K562 (cell line): ENCODE measurements around the gene DNER. TPM values are rescaled to one million over a fixed set of nuclear protein-coding genes. Genes with fewer than 3 reads are reported as not detected.

ENCODE experiments used
- ATAC-seq: fragments of 200-7000 bp; cut with Tn5 transposase; 3 replicates; pipeline ENCODE4 v1.9.1; 2020; ENCODE audit warnings: moderate library complexity
- BruUV-seq: library from RNA; stranded (reverse); fragments of 400-500 nt; replicated peaks from 2 replicates; lab custom pipeline; 2021; lab: Mats Ljungman, UMichigan
- CTCF ChIA-PET: fragments of 300-600 bp; formaldehyde crosslinking; extraction: SDS; loops from one replicate; lab custom pipeline; 2021; ENCODE audit warnings: low intra/inter-chr PET ratio; lab: Yijun Ruan, JAX
- POLR2A ChIA-PET: fragments of 300-600, 350-650 bp; sonication (Branson Sonifier 250); formaldehyde crosslinking; extraction: SDS; loops from one replicate; lab custom pipeline; 2021; ENCODE audit warnings: antibody characterized with exemption, inconsistent platforms; lab: Yijun Ruan, JAX
- DNase-seq, 4 experiments: peaks; one replicate each; pipeline versions ENCODE4 v3.0.0 to v3.0.0-alpha.2; 2011 to 2018; ENCODE audit warnings: low spot score in 3 of 4, mixed read lengths in 3 of 4; ENCODE audit errors: extremely low read depth in 1 of 4
- FAIRE-seq: peaks from 2 replicates; lab custom pipeline; 2011; peaks lifted over from hg19 to GRCh38; lab: Jason Lieb, UNC
- H2AFZ ChIP-seq: 2 replicates; pipeline ENCODE4 v1.6.0; 2011; ENCODE audit warnings: low read depth, low read length, control low read depth, inconsistent platforms
- H3K27ac ChIP-seq: fragments of 200-600 bp; 3 replicates; pipeline ENCODE4 v1.8.0; 2011; ENCODE audit warnings: low read depth, mild to moderate bottlenecking, control low read depth, inconsistent platforms, low read length, moderate library complexity, mixed read lengths; ENCODE audit errors: extremely low read depth
- H3K27me3 ChIP-seq, 2 experiments: fragments of 300-600 bp in 1 of 2; 2 replicates in 1 of 2; 3 replicates in 1 of 2; pipeline versions ENCODE4 v1.6.0 to v1.8.0; 2011; ENCODE audit warnings: inconsistent platforms in 2 of 2, low read length in 2 of 2, mild to moderate bottlenecking in 1 of 2, mixed read lengths in 1 of 2, moderate library complexity in 1 of 2; ENCODE audit not compliant: control insufficient read depth in 2 of 2, insufficient read depth in 2 of 2
- H3K36me3 ChIP-seq: fragments of 300-600 bp; 3 replicates; pipeline ENCODE4 v1.8.0; 2011; ENCODE audit warnings: mild to moderate bottlenecking, low read length, inconsistent platforms; ENCODE audit not compliant: control insufficient read depth, insufficient read depth
- H3K4me1 ChIP-seq, 2 experiments: fragments of 200-600 bp in 1 of 2; replicated peaks in 1 of 2; 2 replicates in 1 of 2; 3 replicates in 1 of 2; pipeline versions ENCODE4 v1.5.1 to v1.8.0; 2011; ENCODE audit warnings: inconsistent platforms in 2 of 2, low read length in 2 of 2, mild to moderate bottlenecking in 1 of 2, mixed read lengths in 1 of 2, moderate library complexity in 1 of 2; ENCODE audit not compliant: control insufficient read depth in 2 of 2, insufficient read depth in 2 of 2
- H3K4me2 ChIP-seq: 2 replicates; pipeline ENCODE4 v1.6.1; 2011; ENCODE audit warnings: low read length, control low read depth, inconsistent platforms, mixed read lengths; ENCODE audit not compliant: insufficient read depth
- H3K4me3 ChIP-seq: fragments of 200-600 bp; sonication (generic), shearing (Covaris generic); 2 replicates; pipeline ENCODE4 v1.5.1; 2016; ENCODE audit warnings: control low read depth, inconsistent platforms
- H3K79me2 ChIP-seq: fragments of 200-600 bp; 3 replicates; pipeline ENCODE4 v1.8.0; 2011; ENCODE audit warnings: low read length, inconsistent platforms; ENCODE audit not compliant: control insufficient read depth, insufficient read depth
- H3K9ac ChIP-seq, 2 experiments: 2 replicates each; pipeline versions ENCODE4 v1.6.0 to v1.6.1; 2011; ENCODE audit warnings: low read depth in 2 of 2, low read length in 2 of 2, control low read depth in 1 of 2, inconsistent platforms in 1 of 2, mild to moderate bottlenecking in 1 of 2, mixed read lengths in 1 of 2; ENCODE audit not compliant: insufficient read depth in 1 of 2
- H3K9me1 ChIP-seq: one replicate; pipeline ENCODE4 v1.6.0; 2011; ENCODE audit warnings: inconsistent platforms, mild to moderate bottlenecking, low read length, moderate library complexity; ENCODE audit not compliant: control insufficient read depth, insufficient read depth
- H3K9me3 ChIP-seq: replicated peaks from 2 replicates; pipeline ENCODE4 v1.5.1; 2011; ENCODE audit warnings: low read depth, low read length, inconsistent platforms; ENCODE audit not compliant: control insufficient read depth, insufficient read depth
- H4K20me1 ChIP-seq: replicated peaks from 2 replicates; pipeline ENCODE4 v1.6.1; 2011; ENCODE audit warnings: low read length, inconsistent platforms, mixed read lengths; ENCODE audit not compliant: control insufficient read depth, insufficient read depth
- CBX3 ChIP-seq, 2 experiments: IDR thresholded peaks; 1 replicate in 1 of 2; 2 replicates in 1 of 2; pipeline ENCODE4 v1.6.1; 2012; ENCODE audit warnings: inconsistent platforms in 2 of 2, low read length in 2 of 2, borderline replicate concordance in 1 of 2, control low read depth in 1 of 2
- GMEB1 ChIP-seq: fragments of 250-450 bp; sonication (Bioruptor Pico); IDR thresholded peaks from 2 replicates; pipeline ENCODE4 v1.4.0; 2020; ENCODE audit warnings: mild to moderate bottlenecking
- GTF2E2 ChIP-seq: fragments of 200-800 bp; sonication (Bioruptor generic); IDR thresholded peaks from 2 replicates; pipeline ENCODE4 v1.6.1; 2016; ENCODE audit warnings: missing genetic modification characterization, missing compliant biosample characterization
- HDAC8 ChIP-seq: fragments of 450-650 bp; IDR thresholded peaks from 2 replicates; pipeline ENCODE4 v1.6.1; 2016; ENCODE audit warnings: mild to moderate bottlenecking, missing genetic modification characterization, moderate library complexity, missing compliant biosample characterization
- HNRNPUL1 ChIP-seq: fragments of 200-400 bp; formaldehyde crosslinking; IDR thresholded peaks from 2 replicates; pipeline ENCODE4 v1.6.1; 2017; ENCODE audit warnings: low read length
- KHSRP ChIP-seq: fragments of 450-650 bp; IDR thresholded peaks from 2 replicates; pipeline ENCODE4 v1.6.1; 2017
- MAFK ChIP-seq: IDR thresholded peaks from 2 replicates; pipeline ENCODE4 v1.6.1; 2011; ENCODE audit warnings: low read length, improper control_type of control experiment
- NFIX ChIP-seq: fragments of 250-450 bp; sonication (Bioruptor Pico); IDR thresholded peaks from 2 replicates; pipeline ENCODE4 v1.4.0; 2020; ENCODE audit warnings: low read depth, mild to moderate bottlenecking, moderate library complexity
- NR2C2 ChIP-seq, 2 experiments: fragments of 200-800 bp in 1 of 2; sonication (Bioruptor generic) in 1 of 2; sonication (generic) in 1 of 2; formaldehyde crosslinking in 1 of 2; IDR thresholded peaks; 2 replicates each; pipeline versions ENCODE4 v1.6.1 to v1.8.0; 2016 to 2022; ENCODE audit warnings: mild to moderate bottlenecking in 1 of 2, missing compliant biosample characterization in 1 of 2, missing genetic modification characterization in 1 of 2, missing genetic modification reagents in 1 of 2
- POLR3G ChIP-seq: IDR thresholded peaks from 2 replicates; pipeline ENCODE4 v1.6.1; 2011; ENCODE audit not compliant: insufficient read length, insufficient replicate concordance; ENCODE audit errors: extremely low read depth
- SMAD2 ChIP-seq: fragments of 150-350 bp; IDR thresholded peaks from 2 replicates; pipeline ENCODE4 v1.6.1; 2014; ENCODE audit warnings: low read depth, mild to moderate bottlenecking, low read length
- SRF ChIP-seq, 2 experiments: fragments of 250-450, 450-650 bp in 1 of 2; sonication (Bioruptor Pico) in 1 of 2; sonication (generic) in 1 of 2; formaldehyde crosslinking; IDR thresholded peaks; 2 replicates each; pipeline versions ENCODE4 v1.5.0 to v1.5.1; 2020 to 2022; ENCODE audit warnings: mild to moderate bottlenecking in 1 of 2, missing genetic modification reagents in 1 of 2
- SUPT5H ChIP-seq: fragments of 450-650 bp; IDR thresholded peaks from 2 replicates; pipeline ENCODE4 v1.6.1; 2016
- ZBTB12 ChIP-seq: fragments of 250-450 bp; sonication (Bioruptor Pico); IDR thresholded peaks from 2 replicates; pipeline ENCODE4 v1.4.0; 2020
- ZNF551 ChIP-seq: fragments of 250-450 bp; sonication (Bioruptor Pico); IDR thresholded peaks from 2 replicates; pipeline ENCODE4 v1.5.0; 2021; ENCODE audit warnings: mild to moderate bottlenecking, moderate library complexity
- ZNF77 ChIP-seq: fragments of 250-450 bp; sonication (Bioruptor Pico); IDR thresholded peaks from 2 replicates; pipeline ENCODE4 v1.5.0; 2020
- WGBS: fragments of 100-300 bp; shearing (Covaris generic); methylation state at CpG from one replicate; pipeline ENCODE4 v1.1.6; 2016; ENCODE audit warnings: low coverage, mixed read lengths; ENCODE audit not compliant: insufficient coverage; ENCODE audit errors: missing lambda C conversion rate; 5-methylcytosine and 5-hydroxymethylcytosine counted together
- in situ Hi-C: fragments of 300-500 bp; cut with MboI; formaldehyde crosslinking; loops from 4 replicates; pipeline ENCODE4 v1.15.0; 2018; ENCODE audit warnings: inconsistent platforms, mixed read lengths
- intact Hi-C: fragments of 100-400 bp; cut with micrococcal nuclease; formaldehyde crosslinking; loops from 2 replicates; pipeline ENCODE4 v1.14.2; 2022
- polyA plus RNA-seq, 8 experiments: library from polyadenylated mRNA; depleted of rRNA in 4 of 8; stranded (reverse) in 5 of 8; unstranded in 3 of 8; fragments of >200 nt; fragmentation: Nextera tagmentation in 2 of 8; fragmentation: Illumina TruSeq in 1 of 8; extraction: Ambion mirVana in 2 of 8; extraction: Trizol in 1 of 8; gene quantifications; 2 replicates each; pipeline versions ENCODE4 v1.2.1 to v1.2.3, GENCODE V29; 2011 to 2014; ENCODE audit warnings: inconsistent platforms in 1 of 8, missing spikeins in 1 of 8
- total RNA-seq, 7 experiments: library from RNA; depleted of rRNA in 6 of 7; stranded (reverse); fragments of >200 nt in 6 of 7; fragmentation: Illumina TruSeq in 2 of 7; extraction: Trizol in 2 of 7; gene quantifications; 2 replicates each; pipeline versions ENCODE4 v1.2.1 to v1.2.3, GENCODE V29; 2011 to 2021; ENCODE audit warnings: low replicate concordance in 1 of 7

DNER gene
- total and polyA plus RNA-seq, 9 of the 15 experiments (the other 6 are each of a cell fraction or from before 2014, with no cell fraction given) = not detected

GRCh38 chr2:229350883-229351282, 363.5 kb downstream of the DNER start:
- no TSS peak for BruUV-seq
- Histone ChIP-seq H3K4me3 (no peak overlapping the region), H3K4me2 (no peak overlapping the region), H3K9me3 (no peaks in the 10 kb centered on the region), H2AFZ (no peak overlapping the region), H3K9me1 (no peaks in the 10 kb centered on the region), H3K9ac (no peak overlapping the region), H4K20me1 (no peaks in the 10 kb centered on the region), H3K79me2 (no peaks in the 10 kb centered on the region), H3K4me1 (no peaks in the 10 kb centered on the region), H3K27ac (no peak overlapping the region), H3K27me3 (no peaks in the 10 kb centered on the region), H3K36me3 (no peaks in the 10 kb centered on the region)
- ChIA-PET POLR2A (no interaction called here), CTCF (no interaction called here)
- intact Hi-C loops = no loop called here
- TF ChIP-seq SMAD2 (no peak), ZNF77 (no peak), NR2C2 (CRISPR knock-in tag; IDR thresholded peaks at IDR 0.05) (no peak), NR2C2 (tag; IDR thresholded peaks at IDR 0.05) (no peak), SUPT5H (no peak), HDAC8 (no peak), MAFK (no peak)
- DNase-seq (no peak), ATAC-seq (no peak), FAIRE-seq (no peak)
- in situ Hi-C loops = no loop called here

GRCh38 chr2:229350117-229350805, 364.1 kb downstream of the DNER start:
- no peak for FAIRE-seq
- Histone ChIP-seq H3K36me3 (no peaks in the 10 kb centered on the region), H3K4me2 (no peak overlapping the region), H3K9ac (no peak overlapping the region), H4K20me1 (no peaks in the 10 kb centered on the region), H3K4me3 (no peak overlapping the region), H3K79me2 (no peaks in the 10 kb centered on the region), H3K4me1 (no peaks in the 10 kb centered on the region), H2AFZ (no peak overlapping the region), H3K9me1 (no peaks in the 10 kb centered on the region), H3K27me3 (no peaks in the 10 kb centered on the region), H3K27ac (no peak overlapping the region), H3K9me3 (no peaks in the 10 kb centered on the region)
- BruUV-seq = no TSS peak
- CTCF ChIA-PET = no interaction called here
- in situ Hi-C loops = no loop called here
- intact Hi-C loops = no loop called here
- no peak for ATAC-seq
- WGBS = 3% methylated on average over 8 of the region's 9 CpGs
- no peak for DNase-seq
- POLR2A ChIA-PET = no interaction called here
- no peak for TF ChIP-seq HNRNPUL1
- TF ChIP-seq SRF (CRISPR knock-in tag; IDR thresholded peaks at IDR 0.05) = no peak
- TF ChIP-seq ZBTB12 (CRISPR knock-in tag) = no peak
- TF ChIP-seq POLR3G = no peak
- no peak for TF ChIP-seq KHSRP
- no peak for TF ChIP-seq ZNF551
- no peak for TF ChIP-seq NFIX
- TF ChIP-seq CBX3 (IDR thresholded peaks at IDR 0.05; ENCODE audit: borderline replicate concordance in 1 of 2, low read length in 2 of 2) = no peak
- TF ChIP-seq GTF2E2 (tag) = no peak
- TF ChIP-seq GMEB1 (CRISPR knock-in tag) = no peak
